Stimulated activated CD8-positive, alpha-beta memory T cell treated with anti-CD3 and anti-CD28 coated beads, Interleukin-7, amount 100 ng/mL, for 1 hour (primary cell): Measurements from ENCODE around the gene COL16A1.

ENCODE experiments used
- DNase-seq, 2 donors: peaks; one replicate each; pipeline ENCODE4 v3.0.0-alpha.2; 2020; ENCODE audit warnings: low read depth in 2 of 2

COL16A1 gene

DNA sequence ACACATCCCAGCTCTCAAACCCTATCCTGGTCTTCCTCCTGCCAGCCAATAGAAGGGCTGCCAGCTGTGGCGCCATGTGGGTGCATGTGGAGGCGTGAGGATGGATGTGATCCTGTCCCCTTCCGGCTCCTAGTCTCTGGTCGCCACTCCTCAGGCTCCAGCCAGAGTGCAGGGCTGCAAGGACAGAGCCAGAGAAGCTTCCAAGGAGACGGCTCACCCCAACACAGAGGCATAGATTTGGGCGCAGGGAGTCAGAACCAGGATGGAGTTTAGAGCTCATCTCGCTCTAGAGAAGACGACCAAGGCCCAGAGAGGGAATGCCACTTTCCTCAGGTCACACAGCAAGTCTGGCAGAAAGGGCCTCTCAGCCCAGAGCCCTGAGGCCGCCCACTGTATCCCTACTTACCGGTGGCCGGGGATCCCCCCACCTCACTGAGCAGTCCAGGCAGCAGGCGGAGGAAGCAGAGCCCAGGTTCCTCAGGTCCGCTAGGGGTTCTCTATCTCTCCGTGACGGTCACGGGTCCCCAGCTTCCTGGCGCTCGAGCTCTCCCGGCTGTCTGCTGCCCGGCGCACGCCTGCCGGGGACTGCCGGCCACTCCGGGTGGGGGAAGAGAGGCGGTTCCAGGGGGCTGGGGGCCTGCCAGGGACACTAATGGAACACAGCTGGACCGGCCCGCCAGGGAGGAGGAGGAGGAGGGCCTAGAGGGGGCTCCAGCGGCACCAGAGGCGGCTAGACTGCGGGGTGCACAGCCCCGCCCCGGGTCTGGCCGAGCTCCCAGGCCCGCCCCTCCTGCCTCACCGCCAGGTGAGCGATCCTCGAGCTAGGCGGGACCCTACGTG lies at the start of gene COL16A1:
Gene COL16A1, minus strand, starts transcription at position 587 of the 840 bp plus-strand sequence. CDS start 1,824 bp downstream, outside the sequence.
- no peak for DNase-seq

DNA sequence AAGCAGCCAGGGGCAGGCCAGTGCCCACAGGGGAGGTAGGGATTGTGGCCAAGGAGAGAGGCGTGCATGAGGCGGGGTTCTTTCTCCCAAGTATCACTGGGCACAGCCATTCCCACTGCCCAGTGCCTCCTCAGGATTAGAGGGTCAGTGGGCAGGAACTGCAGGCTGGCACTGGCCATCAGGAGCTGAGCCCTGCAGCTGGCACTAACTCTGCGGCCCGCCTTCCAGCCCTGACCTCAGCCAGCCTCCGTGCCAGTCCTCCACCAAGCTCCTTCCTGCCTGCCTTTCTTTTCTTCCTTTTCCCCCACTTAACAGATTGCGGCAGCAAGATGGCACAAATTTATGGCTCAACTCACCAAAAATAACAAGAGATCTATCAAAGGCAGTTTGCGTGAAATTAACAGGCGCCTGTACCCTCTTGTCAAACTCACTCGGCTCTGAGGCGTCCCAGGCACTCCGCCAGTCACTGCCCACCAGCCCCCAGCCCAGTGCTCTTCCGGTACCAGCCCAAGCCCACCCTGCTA lies 49.2 kb upstream of the COL16A1 start:
- DNase-seq, result no peak

GRCh38 chr1:31752258-31752657 lies 48.4 kb upstream of the COL16A1 start:
- DNase-seq, result no peak

GRCh38 chr1:31751822-31752241 lies 48.0 kb upstream of the COL16A1 start:
- no peak for DNase-seq

- DNase-seq, result no peak
Measured at GRCh38 chr1:31750858-31751510, 47.2 kb upstream of the COL16A1 start.

DNA sequence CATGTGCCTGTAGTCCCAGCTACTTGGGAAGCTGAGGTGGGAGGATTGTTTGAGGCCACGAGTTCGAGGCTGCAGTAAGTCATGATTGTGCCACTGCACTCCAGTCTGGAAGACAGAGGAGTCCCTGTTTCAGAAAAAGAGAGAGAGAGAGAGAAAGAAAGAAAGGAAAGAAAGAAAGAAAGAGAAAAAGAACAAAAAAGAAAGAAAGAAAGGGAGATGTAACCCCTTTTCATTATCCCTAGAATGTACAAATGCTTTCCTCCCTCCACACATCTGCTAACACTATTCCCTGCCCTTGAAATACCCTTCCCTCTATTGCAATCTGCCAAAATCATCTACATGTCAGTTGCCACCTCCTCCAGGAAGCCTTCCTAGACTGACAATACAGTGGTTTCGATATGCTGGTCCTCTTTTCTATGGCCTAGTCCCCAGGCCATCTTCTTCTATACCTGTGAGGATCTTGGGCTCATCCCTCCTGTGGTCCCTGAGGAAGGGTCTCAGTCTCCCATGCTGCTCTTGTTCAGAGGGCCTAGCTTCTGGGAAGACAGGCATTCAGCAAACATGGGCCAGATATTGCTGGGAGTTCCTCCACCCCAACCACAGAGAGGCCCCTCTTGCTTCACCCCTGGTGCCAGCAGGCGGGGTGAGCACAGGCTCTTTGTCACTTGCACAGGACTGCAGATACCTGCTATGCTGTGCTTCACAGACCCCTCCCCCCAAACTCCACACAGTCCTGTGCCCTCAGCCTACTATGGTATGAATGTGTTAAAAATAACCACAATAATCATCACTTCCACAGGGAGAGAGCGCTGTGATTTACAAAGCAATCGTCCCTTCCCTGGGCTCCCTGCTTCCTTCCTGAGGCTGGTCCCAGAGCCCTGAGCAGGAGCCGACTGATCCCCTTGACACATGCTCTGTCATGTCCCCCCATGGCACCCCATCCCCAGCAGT lies 46.2 kb upstream of the COL16A1 start:
- no peak for DNase-seq

DNA sequence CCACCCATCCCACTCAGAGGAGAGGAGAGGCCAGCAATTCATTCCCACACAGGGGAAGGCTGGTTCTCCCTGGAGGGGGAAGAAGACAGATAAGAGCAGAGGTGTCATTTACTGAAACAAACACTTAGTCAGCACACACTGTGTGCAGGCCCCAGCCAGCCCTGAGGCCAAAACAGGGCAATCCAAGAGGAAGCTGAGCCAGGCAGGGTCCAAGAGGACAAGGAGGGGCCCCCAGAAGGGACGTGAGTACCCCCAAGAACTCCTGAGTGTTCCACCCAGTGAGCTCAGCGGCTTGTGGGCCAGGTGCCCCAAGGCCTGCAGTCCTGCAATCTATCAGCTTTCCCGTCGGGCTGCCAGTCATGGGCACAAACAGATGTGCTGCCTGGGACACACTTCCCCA lies 44.5 kb upstream of the COL16A1 start:
- DNase-seq, result no peak

DNA sequence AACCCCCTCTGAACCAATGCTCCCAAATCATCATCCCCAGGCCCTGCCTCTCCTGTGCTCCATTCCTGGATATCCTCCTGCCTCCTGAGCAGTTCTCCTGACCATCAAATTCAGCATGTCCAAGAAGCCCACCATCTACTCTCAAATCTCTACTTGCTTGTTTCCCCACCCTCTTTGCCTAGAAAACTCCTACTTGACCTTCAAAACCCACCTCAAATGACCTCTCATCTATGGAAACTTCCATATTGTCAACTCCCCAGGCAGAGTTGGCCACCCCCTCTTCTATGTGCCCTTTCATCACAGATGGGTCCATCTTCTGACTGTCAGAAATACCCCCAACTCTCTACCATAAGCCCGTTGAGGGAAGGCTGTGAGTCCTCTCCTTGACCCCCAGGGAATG lies 43.5 kb upstream of the COL16A1 start:
- no peak for DNase-seq

DNA sequence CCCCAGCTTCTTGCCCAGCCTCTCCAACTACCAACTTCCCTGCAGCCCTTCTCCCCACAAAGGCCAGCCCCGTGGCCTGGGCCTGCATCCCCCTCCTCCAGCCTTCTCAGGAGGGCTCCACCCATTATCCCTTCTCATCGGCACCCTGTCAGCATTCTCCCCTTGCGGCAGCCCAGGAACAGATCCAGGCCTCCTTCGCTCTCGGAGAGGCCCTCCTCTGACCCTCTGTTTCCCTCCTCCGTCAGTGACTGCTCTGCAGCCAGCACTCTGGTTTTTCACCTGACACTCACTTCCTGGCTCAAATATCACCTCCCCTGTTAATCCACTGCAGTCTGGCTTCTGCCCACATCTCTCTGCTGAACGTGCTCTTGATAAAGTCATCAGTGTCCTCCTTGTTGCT lies 42.9 kb upstream of the COL16A1 start:
- no peak for DNase-seq

- DNase-seq, result no peak
Measured at GRCh38 chr1:31745946-31746670, 42.3 kb upstream of the COL16A1 start.

DNA sequence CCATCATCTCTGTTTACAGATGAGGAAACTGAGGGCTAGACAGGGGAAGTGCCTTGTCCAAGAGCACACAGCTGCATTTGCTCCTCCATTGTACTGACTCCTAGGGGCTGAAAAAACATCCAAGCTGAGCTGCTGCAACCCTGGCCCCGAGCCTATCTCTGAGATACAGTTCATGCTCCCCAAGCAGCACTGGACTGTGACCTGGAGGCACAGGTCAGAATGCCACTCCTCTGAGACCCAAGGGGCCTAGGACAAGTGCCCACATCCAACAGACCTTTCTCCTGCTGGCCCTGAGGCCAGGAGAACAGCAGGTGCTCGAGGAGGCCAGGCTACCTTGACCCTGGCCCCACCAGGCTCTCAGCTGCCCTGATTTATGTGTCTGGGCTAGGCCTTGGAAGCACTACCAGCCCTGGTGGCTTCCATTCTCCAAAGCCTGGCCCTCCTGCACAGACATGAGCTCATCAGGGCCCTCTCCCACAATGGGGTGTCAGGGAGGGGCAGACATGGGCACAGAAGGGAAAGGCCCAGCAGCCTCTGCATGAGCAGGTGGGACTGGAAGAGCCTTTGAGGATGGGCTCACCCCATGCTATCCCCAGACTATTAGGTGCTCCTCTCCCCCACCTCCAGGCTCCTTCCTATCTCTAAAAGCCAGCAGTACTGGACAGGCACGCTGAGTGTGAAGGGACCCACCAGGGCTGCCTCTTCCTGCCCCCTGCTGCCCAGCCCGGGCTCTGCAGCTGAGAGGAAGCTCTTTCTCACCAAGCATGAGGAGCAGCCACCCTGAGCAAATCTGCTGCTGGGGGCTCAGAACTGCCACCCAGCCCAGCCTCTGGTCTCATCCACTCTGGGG lies 41.5 kb upstream of the COL16A1 start:
- no peak for DNase-seq

DNA sequence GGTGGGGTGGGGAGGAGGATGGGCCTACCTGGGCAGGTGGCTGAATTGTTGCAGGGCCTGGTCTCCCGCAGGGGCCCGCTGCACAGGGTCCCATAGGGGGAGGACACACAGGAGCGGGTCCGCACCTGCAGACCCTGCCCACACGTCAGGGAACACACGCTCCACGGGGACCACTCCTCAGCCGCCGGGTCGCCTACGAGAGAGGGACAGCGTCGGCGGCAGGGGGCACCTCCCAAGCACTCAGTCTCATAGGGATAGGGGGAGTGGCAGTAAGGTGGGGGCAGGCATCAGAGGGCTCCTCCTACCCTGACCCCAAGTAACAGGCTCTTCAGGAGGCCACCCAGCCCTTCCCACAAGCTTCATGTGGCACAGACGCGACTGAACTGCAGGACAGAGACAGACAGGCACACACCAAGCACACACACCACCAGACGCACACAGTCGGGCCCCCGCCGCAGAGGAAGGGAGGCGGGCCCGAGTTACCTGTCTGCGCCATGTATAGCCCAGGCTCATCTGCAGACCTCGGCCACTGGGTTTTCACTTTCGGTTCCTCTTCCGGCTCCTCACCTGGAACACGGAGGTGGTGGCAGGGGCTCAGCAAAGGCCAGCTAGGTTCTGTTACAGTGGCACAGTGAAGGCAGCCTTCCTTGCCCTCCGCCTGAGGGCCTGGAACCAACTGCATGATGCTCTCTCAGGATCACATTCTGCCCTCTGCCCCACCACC lies 40.5 kb upstream of the COL16A1 start:
- no peak for DNase-seq

DNA sequence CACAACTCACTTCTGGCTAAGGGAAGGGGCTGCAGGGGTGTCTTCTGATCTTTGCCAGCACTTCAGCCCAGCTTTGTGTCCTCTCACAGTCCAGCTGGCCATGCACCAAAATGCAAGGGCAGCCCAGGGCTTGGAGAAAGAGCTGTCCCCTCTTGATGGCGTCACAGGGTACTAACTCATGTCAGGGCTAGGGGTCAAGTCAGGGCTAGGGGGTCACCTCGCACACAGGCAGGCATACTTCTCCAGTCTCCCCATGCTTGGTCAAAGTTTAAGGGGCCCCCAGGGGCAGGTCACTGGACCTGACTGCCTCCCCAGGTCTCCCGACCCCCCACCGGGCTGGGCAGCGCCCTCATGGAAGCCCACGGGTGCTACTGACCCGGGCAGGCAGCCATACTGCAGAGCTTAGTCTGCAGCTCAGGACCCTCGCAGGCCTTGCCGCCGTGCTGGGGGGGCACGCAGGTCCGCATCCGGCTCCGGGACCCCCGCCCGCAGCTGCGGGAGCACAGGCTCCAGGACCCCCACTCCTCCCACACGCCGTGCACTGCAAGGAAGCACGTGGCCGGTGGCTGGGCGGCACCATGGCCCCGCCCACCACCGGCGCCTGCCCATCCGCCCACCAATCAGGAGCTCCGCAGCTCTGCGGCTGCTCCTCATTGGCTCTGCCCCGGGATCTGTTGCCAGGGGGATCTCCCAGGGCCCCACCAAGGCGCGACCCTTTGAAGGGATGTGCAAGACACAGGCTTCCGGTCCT lies 38.8 kb upstream of the COL16A1 start:
- DNase-seq, result no peak

- no peak for DNase-seq
Measured at GRCh38 chr1:31739346-31739745, 35.5 kb upstream of the COL16A1 start.

DNA sequence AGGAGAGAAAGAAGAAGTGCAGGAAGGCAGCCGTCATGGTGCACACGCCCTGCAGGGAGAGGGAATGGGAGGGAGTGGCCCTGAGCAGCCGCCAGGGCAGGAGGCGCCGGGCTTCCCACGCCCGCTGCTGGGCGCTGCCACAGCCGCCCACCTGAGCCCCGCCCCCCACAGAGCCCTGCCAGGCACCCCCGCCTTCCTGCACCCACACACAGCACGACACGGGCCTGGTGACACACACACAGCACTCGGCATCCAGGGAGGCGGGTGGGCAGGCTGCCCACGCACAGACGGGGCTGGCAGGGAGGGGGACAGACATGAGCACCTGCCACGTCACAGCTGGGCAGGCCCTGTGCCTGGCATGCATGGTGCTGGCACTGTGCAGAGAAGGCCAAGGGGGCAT lies 32.9 kb upstream of the COL16A1 start:
- no peak for DNase-seq

DNA sequence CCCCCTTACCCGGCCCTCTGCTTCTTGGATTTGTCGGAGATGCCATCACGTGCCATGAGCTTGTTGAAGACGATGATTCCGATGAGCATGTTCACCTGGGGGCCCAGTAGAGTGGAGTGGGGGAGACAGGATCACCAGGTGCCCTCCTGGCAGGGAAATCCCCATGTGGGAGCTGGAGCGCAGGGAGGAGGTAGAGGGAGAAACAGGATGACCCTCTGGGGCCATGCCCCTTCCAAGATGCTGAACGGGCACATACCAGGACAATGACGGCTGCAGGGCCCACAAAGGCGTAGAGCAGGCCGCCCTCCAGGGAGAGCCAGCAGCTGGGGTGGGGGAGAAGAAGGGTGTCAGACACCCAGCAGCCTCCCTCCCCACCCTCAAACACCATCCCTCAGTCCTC lies 31.8 kb upstream of the COL16A1 start:
- no peak for DNase-seq

DNA sequence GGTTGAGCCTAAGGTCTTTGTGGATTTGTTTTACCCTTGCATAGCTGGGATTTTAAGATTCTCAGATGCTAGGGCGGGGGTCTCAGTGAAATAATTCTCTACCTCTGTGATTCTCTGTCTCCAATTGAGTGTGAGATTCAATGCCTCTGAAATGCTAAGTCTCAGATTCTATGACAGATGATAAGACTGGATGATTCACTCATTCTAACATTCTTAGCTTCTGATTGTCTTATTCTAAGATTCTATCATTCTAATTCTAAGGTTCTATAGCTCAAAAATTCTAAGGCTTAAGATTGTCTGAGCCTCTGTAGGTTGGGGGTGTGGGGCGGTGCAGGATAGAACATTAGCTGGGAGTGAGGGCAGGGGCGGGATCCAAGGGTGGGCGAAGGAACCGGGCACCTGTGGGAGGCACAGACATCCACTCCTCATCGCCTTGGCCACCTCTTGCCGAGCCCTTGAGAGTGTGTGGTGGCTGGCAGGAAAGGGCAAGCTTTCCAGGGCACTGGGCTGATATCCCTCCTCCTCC lies 30.8 kb upstream of the COL16A1 start:
- DNase-seq, result no peak

DNA sequence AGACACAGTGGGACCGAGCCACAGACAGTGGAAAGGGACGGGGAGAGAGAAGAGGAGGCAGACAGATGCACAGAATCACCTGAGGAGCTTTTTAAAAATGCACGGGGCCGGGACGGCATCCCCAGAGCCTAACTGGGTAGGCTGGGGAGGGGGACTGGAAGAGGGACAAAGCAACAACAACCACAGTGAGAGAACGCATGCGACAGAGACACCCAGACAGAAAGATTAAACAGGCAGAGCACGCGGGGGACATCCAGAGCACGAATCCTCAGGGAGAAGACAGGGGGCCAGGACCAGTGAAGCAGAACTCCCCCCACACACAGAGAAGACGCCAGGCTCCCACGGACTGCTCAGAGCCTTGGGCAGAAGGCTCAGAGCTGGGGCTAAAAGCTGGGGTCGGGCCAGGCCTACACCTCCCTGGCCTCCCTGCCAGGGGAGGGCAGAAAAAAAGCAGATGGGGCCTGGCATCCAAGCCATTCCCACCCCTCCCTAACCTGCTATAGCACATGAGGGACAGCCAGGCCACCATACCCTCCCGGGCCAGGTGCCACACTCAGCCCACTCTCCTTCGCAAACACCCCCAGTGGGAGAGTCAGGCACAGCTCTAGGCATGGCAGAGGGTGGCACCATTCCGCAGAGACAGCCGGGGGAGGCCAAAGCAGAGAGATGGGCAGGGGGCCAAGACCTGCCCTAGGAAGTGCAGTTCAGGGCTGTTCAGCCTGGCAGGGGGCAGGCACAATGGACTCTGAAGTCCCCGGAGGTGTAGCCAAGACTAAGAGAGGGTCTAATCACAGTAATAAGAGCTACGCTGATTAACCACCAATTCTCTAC lies 29.8 kb upstream of the COL16A1 start:
- no peak for DNase-seq
